Smooth muscle cell (in vitro differentiated cells): ENCODE results near the gene TCTN3. TPM values are rescaled to one million over a fixed set of nuclear protein-coding genes. Genes with fewer than 3 reads are reported as not detected.
"Not testable (repeated sequence)": the region's sequence is repeated elsewhere in the genome, so short reads cannot be mapped to it uniquely, and the experiment has no call there.

Source experiments
- DNase-seq: peaks from one replicate; lab custom pipeline; 2025; ENCODE audit not compliant: unreplicated experiment; lab: John Stamatoyannopoulos, UW
- H2AFZ ChIP-seq: fragments of 200-600 bp; sonication (generic); 2 replicates; pipeline ENCODE4 v1.6.0; 2016; ENCODE audit warnings: antibody characterized with exemption, low read depth, mild to moderate bottlenecking
- H3F3A ChIP-seq: fragments of 200-600 bp; sonication (generic); 2 replicates; pipeline ENCODE4 v1.6.0; 2017; ENCODE audit warnings: antibody characterized with exemption, low read depth
- H3K27ac ChIP-seq: fragments of 200-600 bp; sonication (generic); 2 replicates; pipeline ENCODE4 v1.5.1; 2016; ENCODE audit warnings: low read depth, mild to moderate bottlenecking
- H3K27me3 ChIP-seq: fragments of 200-600 bp; sonication (generic); 2 replicates; pipeline ENCODE4 v1.6.1; 2016; ENCODE audit warnings: low read depth, mild to moderate bottlenecking
- H3K36me3 ChIP-seq: fragments of 200-600 bp; sonication (generic); 2 replicates; pipeline ENCODE4 v1.5.1; 2016; ENCODE audit warnings: low read depth
- H3K4me1 ChIP-seq: fragments of 200-600 bp; sonication (generic); 2 replicates; pipeline ENCODE4 v1.5.1; 2016; ENCODE audit warnings: low read depth
- H3K4me2 ChIP-seq: fragments of 200-600 bp; sonication (generic); 2 replicates; pipeline ENCODE4 v1.6.0; 2016; ENCODE audit warnings: mild to moderate bottlenecking
- H3K4me3 ChIP-seq: fragments of 200-600 bp; sonication (generic); 2 replicates; pipeline ENCODE4 v1.5.1; 2016; ENCODE audit warnings: mild to moderate bottlenecking
- H3K79me2 ChIP-seq: fragments of 200-600 bp; sonication (generic); 2 replicates; pipeline ENCODE4 v1.6.0; 2016; ENCODE audit warnings: low read depth, mild to moderate bottlenecking
- H3K9ac ChIP-seq: fragments of 200-600 bp; sonication (generic); 2 replicates; pipeline ENCODE4 v1.6.0; 2016; ENCODE audit warnings: low read depth
- H3K9me3 ChIP-seq: fragments of 200-600 bp; sonication (generic); replicated peaks from 2 replicates; pipeline ENCODE4 v1.5.1; 2016; ENCODE audit warnings: low read depth
- H4K20me1 ChIP-seq: fragments of 200-600 bp; sonication (generic); 2 replicates; pipeline ENCODE4 v1.6.0; 2016; ENCODE audit warnings: low read depth
- WGBS: methylation state at CpG from one replicate; pipeline ENCODE4 v1.1.7; 2016; ENCODE audit warnings: low lambda C conversion rate; 5-methylcytosine and 5-hydroxymethylcytosine counted together
- polyA plus RNA-seq: library from polyadenylated mRNA; unstranded; fragments of >200 nt; fragmentation: Nextera tagmentation; extraction: Ambion mirVana; gene quantifications from 2 replicates; pipeline ENCODE4 v1.2.1, GENCODE V29; 2016
- total RNA-seq: library from RNA; depleted of rRNA; stranded (reverse); fragments of >200 nt; gene quantifications from 2 replicates; pipeline ENCODE4 v1.2.3, GENCODE V29; 2014
- TF ChIP-seq, protein P1 (sequence below): fragments of 200-600 bp; sonication (generic); IDR thresholded peaks from 2 replicates; pipeline ENCODE4 v1.5.1; 2017; ENCODE audit warnings: borderline replicate concordance, mild to moderate bottlenecking, antibody characterized with exemption; ENCODE audit not compliant: insufficient read depth, poor library complexity, severe bottlenecking

TCTN3 gene
- total and polyA plus RNA-seq, 2 experiments from 2014 or later: 57.2 to 62.8 TPM

DNA sequence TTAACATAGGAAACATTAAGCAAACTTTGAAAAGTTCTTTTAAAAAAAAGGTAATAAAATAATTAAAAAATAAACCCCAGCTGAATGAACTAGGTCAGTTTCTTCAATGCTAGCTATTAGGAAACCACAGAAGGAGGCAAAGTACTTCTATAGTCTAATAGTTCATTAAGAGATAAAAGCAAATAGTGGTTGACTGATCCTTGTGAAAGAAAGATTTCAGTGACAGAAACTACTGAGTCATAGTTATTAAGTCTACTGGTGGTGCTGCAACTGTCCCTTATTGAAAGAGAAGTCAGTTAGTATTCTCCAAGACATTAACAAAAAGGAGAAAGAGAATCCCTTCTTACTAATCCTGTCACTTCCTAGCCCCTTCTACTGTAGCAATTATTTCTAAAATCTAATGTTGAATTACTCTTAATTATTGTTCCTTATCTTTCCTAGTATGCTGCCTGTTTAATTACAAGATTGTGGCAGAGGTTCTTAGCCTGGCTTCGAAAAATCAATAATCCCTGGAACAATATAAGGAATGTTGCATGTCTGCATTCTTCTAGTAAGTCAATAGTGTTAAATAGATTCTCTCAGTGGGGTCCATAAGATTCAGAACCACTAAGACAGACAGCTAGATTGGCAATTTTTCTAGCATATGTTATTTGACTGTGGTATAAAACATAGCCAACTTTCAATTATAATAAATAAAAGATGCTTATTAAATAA, 18.2 kb downstream of the TCTN3 start:
- no peak overlapping the region for H3K4me2 ChIP-seq
- H3K9me3 ChIP-seq: no peaks in the 10 kb centered on the region
- no peaks in the 10 kb centered on the region for H3F3A ChIP-seq
- H3K79me2 ChIP-seq: no peaks in the 10 kb centered on the region
- no peaks in the 10 kb centered on the region for H3K27me3 ChIP-seq
- peaks cover 4% of the 10 kb centered on the region for H3K4me1 ChIP-seq
- no peak overlapping the region for H3K9ac ChIP-seq
- TF ChIP-seq, protein P1, sequence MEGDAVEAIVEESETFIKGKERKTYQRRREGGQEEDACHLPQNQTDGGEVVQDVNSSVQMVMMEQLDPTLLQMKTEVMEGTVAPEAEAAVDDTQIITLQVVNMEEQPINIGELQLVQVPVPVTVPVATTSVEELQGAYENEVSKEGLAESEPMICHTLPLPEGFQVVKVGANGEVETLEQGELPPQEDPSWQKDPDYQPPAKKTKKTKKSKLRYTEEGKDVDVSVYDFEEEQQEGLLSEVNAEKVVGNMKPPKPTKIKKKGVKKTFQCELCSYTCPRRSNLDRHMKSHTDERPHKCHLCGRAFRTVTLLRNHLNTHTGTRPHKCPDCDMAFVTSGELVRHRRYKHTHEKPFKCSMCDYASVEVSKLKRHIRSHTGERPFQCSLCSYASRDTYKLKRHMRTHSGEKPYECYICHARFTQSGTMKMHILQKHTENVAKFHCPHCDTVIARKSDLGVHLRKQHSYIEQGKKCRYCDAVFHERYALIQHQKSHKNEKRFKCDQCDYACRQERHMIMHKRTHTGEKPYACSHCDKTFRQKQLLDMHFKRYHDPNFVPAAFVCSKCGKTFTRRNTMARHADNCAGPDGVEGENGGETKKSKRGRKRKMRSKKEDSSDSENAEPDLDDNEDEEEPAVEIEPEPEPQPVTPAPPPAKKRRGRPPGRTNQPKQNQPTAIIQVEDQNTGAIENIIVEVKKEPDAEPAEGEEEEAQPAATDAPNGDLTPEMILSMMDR: no peak
- no peaks in the 10 kb centered on the region for H4K20me1 ChIP-seq
- 79% methylated on average over 1 of the region's 1 CpG for WGBS
- H3K36me3 ChIP-seq: peaks cover 26% of the 10 kb centered on the region
- H2AFZ ChIP-seq: no peak overlapping the region
- no peak overlapping the region for H3K27ac ChIP-seq
- DNase-seq: no peak
- no peak overlapping the region for H3K4me3 ChIP-seq

DNA sequence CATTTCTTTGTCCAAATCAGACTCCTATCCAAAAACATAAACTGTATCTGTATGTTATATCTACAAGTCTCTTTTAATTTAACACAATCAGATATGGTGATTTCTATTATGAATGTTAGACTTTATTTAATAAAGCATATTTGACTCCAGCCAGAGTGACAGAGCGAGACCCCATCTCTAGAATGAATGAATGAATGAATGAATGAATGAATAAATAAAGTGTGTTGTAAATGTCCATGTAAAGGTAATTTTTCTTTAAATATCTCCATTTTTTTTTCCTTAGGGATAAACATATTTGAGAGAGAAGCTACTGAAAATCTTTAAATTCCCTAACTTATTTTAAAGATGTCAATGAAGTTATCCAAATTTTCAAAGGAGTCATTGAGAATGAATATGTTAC, 19.1 kb downstream of the TCTN3 start:
- no peaks in the 10 kb centered on the region for H3K79me2 ChIP-seq
- H3K4me3 ChIP-seq: no peak overlapping the region
- H3K4me2 ChIP-seq: no peak overlapping the region
- no peak overlapping the region for H3K9ac ChIP-seq
- DNase-seq: no peak
- no peaks in the 10 kb centered on the region for H3K27me3 ChIP-seq
- no peaks in the 10 kb centered on the region for H3K9me3 ChIP-seq
- no peak overlapping the region for H2AFZ ChIP-seq
- H3K27ac ChIP-seq: no peak overlapping the region
- TF ChIP-seq, protein P1: no peak
- WGBS: 100% methylated on average over 1 of the region's 1 CpG
- H3K36me3 ChIP-seq: peaks cover 17% of the 10 kb centered on the region
- no peaks in the 10 kb centered on the region for H3F3A ChIP-seq
- H4K20me1 ChIP-seq: no peaks in the 10 kb centered on the region
- H3K4me1 ChIP-seq: peaks cover 4% of the 10 kb centered on the region

DNA sequence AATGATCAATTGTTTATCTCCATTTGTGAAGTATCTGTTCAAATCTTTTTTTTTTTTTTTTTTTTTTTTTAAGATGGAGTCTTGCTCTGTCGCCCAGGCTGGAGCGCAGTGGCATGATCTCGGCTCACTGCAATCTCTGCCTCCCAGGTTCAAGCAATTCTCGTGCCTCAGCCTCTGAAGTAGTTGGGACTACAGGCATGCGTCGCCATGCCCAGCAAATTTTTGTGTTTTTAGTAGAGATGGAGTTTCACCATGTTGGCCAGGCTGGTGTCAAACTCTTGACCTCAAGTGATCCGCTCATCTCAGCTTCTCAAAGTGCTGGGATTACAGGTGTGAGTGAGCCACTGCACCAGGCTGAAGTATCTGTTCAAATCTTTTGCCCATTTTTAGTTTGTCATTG, 21.1 kb downstream of the TCTN3 start:
- 96% methylated on average over 7 of the region's 7 CpGs for WGBS
- H3K4me3 ChIP-seq, H2AFZ ChIP-seq, H3K27ac ChIP-seq, DNase-seq, H4K20me1 ChIP-seq, H3K4me1 ChIP-seq, H3K9me3 ChIP-seq, H3K4me2 ChIP-seq, H3K79me2 ChIP-seq, H3K27me3 ChIP-seq, H3F3A ChIP-seq, H3K9ac ChIP-seq: not testable (repeated sequence)
- peaks cover 17% of the 10 kb centered on the region for H3K36me3 ChIP-seq

DNA sequence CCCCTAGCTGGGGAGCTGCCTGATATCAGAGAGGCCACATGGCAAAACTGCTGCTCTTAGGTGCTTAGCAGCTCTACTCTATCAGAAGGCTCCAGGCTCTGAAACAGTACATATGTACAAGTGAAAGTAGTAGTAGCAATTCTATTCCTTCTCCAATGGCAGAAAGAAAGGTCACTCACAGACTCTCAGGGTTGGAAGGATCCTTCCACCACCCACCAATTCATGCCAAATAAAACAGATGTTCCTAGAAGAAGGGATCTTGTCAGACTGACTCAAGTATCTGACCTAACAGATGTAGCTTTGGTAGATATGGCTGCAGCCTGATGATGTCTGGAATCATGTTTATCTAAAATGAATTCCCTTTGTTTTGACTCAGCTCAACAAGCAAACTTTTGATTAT, 29.2 kb downstream of the TCTN3 start:
- TF ChIP-seq, protein P1: no peak
- no peak overlapping the region for H3K27ac ChIP-seq
- no peak overlapping the region for H3K9ac ChIP-seq
- no peaks in the 10 kb centered on the region for H3F3A ChIP-seq
- H3K79me2 ChIP-seq: no peaks in the 10 kb centered on the region
- H2AFZ ChIP-seq: no peak overlapping the region
- H4K20me1 ChIP-seq: no peaks in the 10 kb centered on the region
- H3K4me1 ChIP-seq: no peaks in the 10 kb centered on the region
- H3K4me2 ChIP-seq: no peak overlapping the region
- no peak for DNase-seq
- H3K9me3 ChIP-seq: no peaks in the 10 kb centered on the region
- H3K27me3 ChIP-seq: no peaks in the 10 kb centered on the region
- H3K4me3 ChIP-seq: no peak overlapping the region
- H3K36me3 ChIP-seq: no peaks in the 10 kb centered on the region
